ENCODE data around the gene YIPF2.

YIPF2 gene

DNA sequence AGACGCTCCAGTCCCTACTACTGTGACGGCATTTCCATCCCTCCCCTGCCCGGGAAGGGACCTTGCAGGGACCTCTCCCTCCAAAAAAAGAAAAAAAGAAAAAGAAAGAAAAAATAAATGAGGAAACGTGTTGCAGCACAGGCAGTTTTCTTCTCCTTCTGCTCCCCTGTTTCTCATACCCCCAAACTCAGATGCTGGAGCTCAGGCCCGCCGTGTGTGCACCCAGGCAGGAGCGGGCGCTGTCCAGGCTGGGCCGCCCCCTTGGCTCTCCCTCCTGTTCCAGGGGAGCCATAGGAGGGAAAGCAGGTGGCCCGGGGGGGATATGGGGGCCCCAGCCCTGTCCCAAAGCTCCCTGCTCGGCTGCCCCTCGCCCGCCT is 5.8 kb downstream of the YIPF2 start:
- Histone ChIP-seq H4K20me1 (ENCODE audit: insufficient read depth, low read length) (no peaks in the 10 kb centered on the region), H3K79me2 (ENCODE audit: low read length) (peaks cover 6% of the 10 kb centered on the region), H3K27ac (ENCODE audit: low read length) (no peak overlapping the region), H3K4me1 (ENCODE audit: low read length) (peaks cover 6% of the 10 kb centered on the region; the same call in 1 of the 2 replicates), H3K9ac (ENCODE audit: low read length) (no peak overlapping the region), H3K9me2 (replicated peaks; ENCODE audit: insufficient read depth, low read length) (no peaks in the 10 kb centered on the region), H3K4me3 (ENCODE audit: low read length) (no peak overlapping the region), H3K4me2 (ENCODE audit: low read depth, low read length) (no peak overlapping the region), H3F3A (ENCODE audit: insufficient read depth, low read length) (no peaks in the 10 kb centered on the region), H2AFZ (ENCODE audit: low read length) (no peak overlapping the region), H3K9me3 (replicated peaks; ENCODE audit: insufficient read depth, low read length) (no peaks in the 10 kb centered on the region), H3K36me3 (replicated peaks; ENCODE audit: insufficient read depth, low read length) (no peaks in the 10 kb centered on the region), H3K27me3 (replicated peaks; ENCODE audit: insufficient read depth, low read length) (no peaks in the 10 kb centered on the region)
- DNase-seq, result no peak
- TF ChIP-seq, protein P1, sequence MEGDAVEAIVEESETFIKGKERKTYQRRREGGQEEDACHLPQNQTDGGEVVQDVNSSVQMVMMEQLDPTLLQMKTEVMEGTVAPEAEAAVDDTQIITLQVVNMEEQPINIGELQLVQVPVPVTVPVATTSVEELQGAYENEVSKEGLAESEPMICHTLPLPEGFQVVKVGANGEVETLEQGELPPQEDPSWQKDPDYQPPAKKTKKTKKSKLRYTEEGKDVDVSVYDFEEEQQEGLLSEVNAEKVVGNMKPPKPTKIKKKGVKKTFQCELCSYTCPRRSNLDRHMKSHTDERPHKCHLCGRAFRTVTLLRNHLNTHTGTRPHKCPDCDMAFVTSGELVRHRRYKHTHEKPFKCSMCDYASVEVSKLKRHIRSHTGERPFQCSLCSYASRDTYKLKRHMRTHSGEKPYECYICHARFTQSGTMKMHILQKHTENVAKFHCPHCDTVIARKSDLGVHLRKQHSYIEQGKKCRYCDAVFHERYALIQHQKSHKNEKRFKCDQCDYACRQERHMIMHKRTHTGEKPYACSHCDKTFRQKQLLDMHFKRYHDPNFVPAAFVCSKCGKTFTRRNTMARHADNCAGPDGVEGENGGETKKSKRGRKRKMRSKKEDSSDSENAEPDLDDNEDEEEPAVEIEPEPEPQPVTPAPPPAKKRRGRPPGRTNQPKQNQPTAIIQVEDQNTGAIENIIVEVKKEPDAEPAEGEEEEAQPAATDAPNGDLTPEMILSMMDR (IDR thresholded peaks at IDR 0.05; ENCODE audit: low read length), result no peak
- TF ChIP-seq EZH2phosphoT487 (IDR thresholded peaks at IDR 0.05; ENCODE audit: low read length) (no peak), EZH2 (optimal IDR thresholded peaks at IDR 0.05; ENCODE audit: low read depth, low read length) (no peak)

DNA sequence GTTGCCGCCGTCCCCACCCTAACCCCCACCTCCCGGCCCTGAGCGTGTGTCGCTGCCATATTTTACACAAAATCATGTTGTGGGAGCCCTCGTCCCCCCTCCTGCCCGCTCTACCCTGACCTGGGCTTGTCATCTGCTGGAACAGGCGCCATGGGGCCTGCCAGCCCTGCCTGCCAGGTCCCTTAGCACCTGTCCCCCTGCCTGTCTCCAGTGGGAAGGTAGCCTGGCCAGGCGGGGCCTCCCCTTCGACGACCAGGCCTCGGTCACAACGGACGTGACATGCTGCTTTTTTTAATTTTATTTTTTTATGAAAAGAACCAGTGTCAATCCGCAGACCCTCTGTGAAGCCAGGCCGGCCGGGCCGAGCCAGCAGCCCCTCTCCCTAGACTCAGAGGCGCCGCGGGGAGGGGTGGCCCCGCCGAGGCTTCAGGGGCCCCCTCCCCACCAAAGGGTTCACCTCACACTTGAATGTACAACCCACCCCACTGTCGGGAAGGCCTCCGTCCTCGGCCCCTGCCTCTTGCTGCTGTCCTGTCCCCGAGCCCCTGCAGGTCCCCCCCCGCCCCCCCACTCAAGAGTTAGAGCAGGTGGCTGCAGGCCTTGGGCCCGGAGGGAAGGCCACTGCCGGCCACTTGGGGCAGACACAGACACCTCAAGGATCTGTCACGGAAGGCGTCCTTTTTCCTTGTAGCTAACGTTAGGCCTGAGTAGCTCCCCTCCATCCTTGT is 6.4 kb downstream of the YIPF2 start:
- no peaks in the 10 kb centered on the region for H3K9me3 ChIP-seq (replicated peaks; ENCODE audit: insufficient read depth, low read length)
- no peak overlapping the region for H2AFZ ChIP-seq (ENCODE audit: low read length)
- no peaks in the 10 kb centered on the region for H3F3A ChIP-seq (ENCODE audit: insufficient read depth, low read length)
- TF ChIP-seq, protein P1 (IDR thresholded peaks at IDR 0.05; ENCODE audit: low read length), result no peak
- TF ChIP-seq EZH2 (optimal IDR thresholded peaks at IDR 0.05; ENCODE audit: low read depth, low read length) (no peak), EZH2phosphoT487 (IDR thresholded peaks at IDR 0.05; ENCODE audit: low read length) (no peak)
- H3K27me3 ChIP-seq (replicated peaks; ENCODE audit: insufficient read depth, low read length), result no peaks in the 10 kb centered on the region
- peaks cover under 1% of the 10 kb centered on the region; the same call in 1 of the 2 replicates for H3K4me1 ChIP-seq (ENCODE audit: low read length)
- H3K4me2 ChIP-seq (ENCODE audit: low read depth, low read length), result no peak overlapping the region
- H3K4me3 ChIP-seq (ENCODE audit: low read length), result no peak overlapping the region
- H4K20me1 ChIP-seq (ENCODE audit: insufficient read depth, low read length), result no peaks in the 10 kb centered on the region
- peaks cover under 1% of the 10 kb centered on the region; the same call in 1 of the 2 replicates for H3K79me2 ChIP-seq (ENCODE audit: low read length)
- no peak overlapping the region for H3K27ac ChIP-seq (ENCODE audit: low read length)
- H3K9ac ChIP-seq (ENCODE audit: low read length), result no peak overlapping the region
- H3K9me2 ChIP-seq (replicated peaks; ENCODE audit: insufficient read depth, low read length), result no peaks in the 10 kb centered on the region
- H3K36me3 ChIP-seq (replicated peaks; ENCODE audit: insufficient read depth, low read length), result no peaks in the 10 kb centered on the region
- DNase-seq, result no peak

- TF ChIP-seq EZH2phosphoT487 (IDR thresholded peaks at IDR 0.05; ENCODE audit: low read length) (no peak), EZH2 (optimal IDR thresholded peaks at IDR 0.05; ENCODE audit: low read depth, low read length) (no peak)
- TF ChIP-seq, protein P1 (IDR thresholded peaks at IDR 0.05; ENCODE audit: low read length), result no peak
- H2AFZ ChIP-seq (ENCODE audit: low read length), result no peak overlapping the region
- H3K4me2 ChIP-seq (ENCODE audit: low read depth, low read length), result no peak overlapping the region
- H3K4me1 ChIP-seq (ENCODE audit: low read length), result no peaks in the 10 kb centered on the region
- no peak overlapping the region for H3K27ac ChIP-seq (ENCODE audit: low read length)
- H3K79me2 ChIP-seq (ENCODE audit: low read length), result no peaks in the 10 kb centered on the region
- H3K9me2 ChIP-seq (replicated peaks; ENCODE audit: insufficient read depth, low read length), result no peaks in the 10 kb centered on the region
- H3F3A ChIP-seq (ENCODE audit: insufficient read depth, low read length), result no peaks in the 10 kb centered on the region
- H4K20me1 ChIP-seq (ENCODE audit: insufficient read depth, low read length), result no peaks in the 10 kb centered on the region
- no peaks in the 10 kb centered on the region for H3K9me3 ChIP-seq (replicated peaks; ENCODE audit: insufficient read depth, low read length)
- no peaks in the 10 kb centered on the region for H3K36me3 ChIP-seq (replicated peaks; ENCODE audit: insufficient read depth, low read length)
- no peak overlapping the region for H3K9ac ChIP-seq (ENCODE audit: low read length)
- H3K4me3 ChIP-seq (ENCODE audit: low read length), result no peak overlapping the region
- H3K27me3 ChIP-seq (replicated peaks; ENCODE audit: insufficient read depth, low read length), result no peaks in the 10 kb centered on the region
- DNase-seq, result no peak
Measured at GRCh38 chr19:10921199-10921909, 7.1 kb downstream of the YIPF2 start.
